ENCODE data around the gene LY9. TPM values are rescaled to one million over a fixed set of nuclear protein-coding genes. Genes with fewer than 3 reads are reported as not detected.

Gene LY9
- total RNA-seq, 1 experiment from 2014 or later = not detected

DNA sequence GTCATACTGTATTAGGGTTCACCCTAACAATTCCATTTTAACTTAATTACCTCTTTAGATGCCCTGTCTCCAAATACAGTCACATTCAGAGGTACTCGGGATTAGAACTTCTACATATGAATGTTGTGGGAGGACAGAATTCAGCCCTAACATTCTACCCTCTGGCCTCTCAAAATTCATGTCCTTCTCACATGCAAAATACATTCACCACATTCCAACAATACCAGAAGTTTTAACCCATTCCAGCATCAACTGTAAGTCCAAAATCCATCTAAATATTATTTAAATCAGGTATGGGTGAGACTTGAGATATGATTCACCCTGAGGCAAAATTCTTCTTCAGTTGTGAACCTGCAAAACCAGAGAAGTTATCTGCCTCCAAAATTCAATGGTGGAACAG is 14.5 kb downstream of the LY9 start:
- H3K23me2 ChIP-seq (ENCODE audit: insufficient read length, low read depth, low read length, poor library complexity, severe bottlenecking) = no peaks in the 10 kb centered on the region
- Mint-ChIP-seq H3K36me3 (ENCODE audit: insufficient read depth in 1 of 3, low read depth in 3 of 3) (peaks cover 0 to 15% (median 3%) of the 10 kb centered on the region in 3 experiments; a peak in 4 of 7 replicates), H3K27ac (peak overlapping the region in 1 of 3 experiments; percentile 69; a peak in 1 of 7 replicates), H3K4me3 (no peak overlapping the region), H3K27me3 (ENCODE audit: low read depth) (no peaks in the 10 kb centered on the region), H3K9me3 (peaks cover 12 to 14% of the 10 kb centered on the region in 2 experiments; a peak in 4 of 5 replicates), H3K4me1 (peaks cover 20 to 28% of the 10 kb centered on the region in 2 experiments)
- H4K20me1 ChIP-seq (ENCODE audit: control insufficient read depth, insufficient read depth, insufficient read length) = no peaks in the 10 kb centered on the region
- peaks cover 2% of the 10 kb centered on the region; the same call in 1 of the 2 replicates for H3K4me1 ChIP-seq (ENCODE audit: insufficient read depth, low read length)
- H3K27me3 ChIP-seq (ENCODE audit: insufficient read depth, low read length) = no peaks in the 10 kb centered on the region
- H2BK20ac ChIP-seq (ENCODE audit: low read depth, low read length, poor library complexity, severe bottlenecking) = no peak overlapping the region
- H3K4ac ChIP-seq (ENCODE audit: low read depth, low read length) = no peak overlapping the region
- no peak overlapping the region for H3K4me2 ChIP-seq (ENCODE audit: insufficient read depth, insufficient read length, low read length)
- no CpG with 5 or more reads among the region's 1 CpG for WGBS (ENCODE audit: extremely low coverage, insufficient read length, low lambda C conversion rate)
- H4K8ac ChIP-seq (replicated peaks; ENCODE audit: insufficient read length, low read depth, low read length) = no peak overlapping the region
- no peak for DNase-seq
- H3K27ac ChIP-seq (ENCODE audit: insufficient read length, low read depth, low read length) = no peak overlapping the region
- no peak overlapping the region for H3K9ac ChIP-seq (ENCODE audit: extremely low read depth, insufficient read length, low read length)
- H2BK5ac ChIP-seq (ENCODE audit: insufficient read length, low read length) = no peak overlapping the region
- H2AK5ac ChIP-seq (ENCODE audit: insufficient read length, low read length) = no peak overlapping the region
- H3K56ac ChIP-seq (ENCODE audit: insufficient read length, low read depth, low read length) = no peak overlapping the region
- H2AFZ ChIP-seq (ENCODE audit: low read length) = no peak overlapping the region
- TF ChIP-seq, protein P1, sequence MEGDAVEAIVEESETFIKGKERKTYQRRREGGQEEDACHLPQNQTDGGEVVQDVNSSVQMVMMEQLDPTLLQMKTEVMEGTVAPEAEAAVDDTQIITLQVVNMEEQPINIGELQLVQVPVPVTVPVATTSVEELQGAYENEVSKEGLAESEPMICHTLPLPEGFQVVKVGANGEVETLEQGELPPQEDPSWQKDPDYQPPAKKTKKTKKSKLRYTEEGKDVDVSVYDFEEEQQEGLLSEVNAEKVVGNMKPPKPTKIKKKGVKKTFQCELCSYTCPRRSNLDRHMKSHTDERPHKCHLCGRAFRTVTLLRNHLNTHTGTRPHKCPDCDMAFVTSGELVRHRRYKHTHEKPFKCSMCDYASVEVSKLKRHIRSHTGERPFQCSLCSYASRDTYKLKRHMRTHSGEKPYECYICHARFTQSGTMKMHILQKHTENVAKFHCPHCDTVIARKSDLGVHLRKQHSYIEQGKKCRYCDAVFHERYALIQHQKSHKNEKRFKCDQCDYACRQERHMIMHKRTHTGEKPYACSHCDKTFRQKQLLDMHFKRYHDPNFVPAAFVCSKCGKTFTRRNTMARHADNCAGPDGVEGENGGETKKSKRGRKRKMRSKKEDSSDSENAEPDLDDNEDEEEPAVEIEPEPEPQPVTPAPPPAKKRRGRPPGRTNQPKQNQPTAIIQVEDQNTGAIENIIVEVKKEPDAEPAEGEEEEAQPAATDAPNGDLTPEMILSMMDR (conservative IDR thresholded peaks at IDR 0.05) = no peak
- H3K23ac ChIP-seq (ENCODE audit: insufficient read length, low read depth, low read length) = no peak overlapping the region
- no peak overlapping the region for H4K5ac ChIP-seq (ENCODE audit: insufficient read length, low read depth, low read length)
- no peaks in the 10 kb centered on the region for H3K9me3 ChIP-seq (ENCODE audit: control insufficient read depth, low read depth, low read length)
- no peak overlapping the region for H3K18ac ChIP-seq (ENCODE audit: insufficient read length, low read depth, low read length)
- H2BK12ac ChIP-seq (ENCODE audit: insufficient read length, low read depth, low read length) = no peak overlapping the region
- no peak overlapping the region for H2BK120ac ChIP-seq (ENCODE audit: low read depth, low read length, poor library complexity, severe bottlenecking)
- no peak overlapping the region for H3K14ac ChIP-seq (ENCODE audit: insufficient read depth, low read length)
- H2BK15ac ChIP-seq (ENCODE audit: low read depth, low read length) = no peak overlapping the region
- no peak overlapping the region for H4K91ac ChIP-seq (ENCODE audit: insufficient read length, low read depth, low read length)
- no peaks in the 10 kb centered on the region for H3K79me2 ChIP-seq (ENCODE audit: insufficient read depth, low read length)
- no peaks in the 10 kb centered on the region for H3K79me1 ChIP-seq (ENCODE audit: insufficient read depth, low read depth, low read length, poor library complexity, severe bottlenecking)
- no peak overlapping the region for H3T11ph ChIP-seq (ENCODE audit: low read length)
